Cardiac muscle cell (in vitro differentiated cells and primary cell): ENCODE results near the gene FCER2. TPM values are rescaled to one million over a fixed set of nuclear protein-coding genes. Genes with fewer than 3 reads are reported as not detected.

ENCODE experiments used
- DNase-seq, 2 donors: peaks; one replicate each; pipeline versions ENCODE4 v3.0.0 to v3.0.0-alpha.2; 2010 to 2017; ENCODE audit warnings: low read depth in 1 of 2, low spot score in 1 of 2
- H3K27ac ChIP-seq: fragments of 200-600 bp; sonication (generic); 2 replicates; pipeline ENCODE4 v1.5.1; 2016
- H3K27me3 ChIP-seq: fragments of 200-600 bp; sonication (generic); 2 replicates; pipeline ENCODE4 v1.6.0; 2016; ENCODE audit warnings: control low read depth
- H3K36me3 ChIP-seq: fragments of 200-600 bp; sonication (generic); 2 replicates; pipeline ENCODE4 v1.5.1; 2016; ENCODE audit warnings: control low read depth
- H3K4me1 ChIP-seq: fragments of 200-600 bp; sonication (generic); 2 replicates; pipeline ENCODE4 v1.8.1; 2017; ENCODE audit warnings: low read depth, mild to moderate bottlenecking, mixed run types
- H3K4me3 ChIP-seq: fragments of 200-600 bp; sonication (generic); 2 replicates; pipeline ENCODE4 v1.5.1; 2016; ENCODE audit warnings: mild to moderate bottlenecking
- H3K9me3 ChIP-seq: fragments of 200-600 bp; sonication (generic); 2 replicates; pipeline ENCODE4 v1.5.1; 2017; ENCODE audit warnings: low read depth, mild to moderate bottlenecking, control low read depth
- CTCF ChIP-seq: IDR thresholded peaks from 2 replicates; pipeline ENCODE4 v1.5.1; 2012; ENCODE audit warnings: low read depth, mild to moderate bottlenecking, low read length
- polyA plus RNA-seq: library from polyadenylated mRNA; unstranded; fragments of >200 nt; fragmentation: Nextera tagmentation; extraction: Ambion mirVana; gene quantifications from 2 replicates; pipeline ENCODE4 v1.2.1, GENCODE V29; 2016
- total RNA-seq: library from RNA; depleted of rRNA; stranded (reverse); fragments of >200 nt; gene quantifications from 2 replicates; pipeline ENCODE4 v1.2.3, GENCODE V29; 2016

The FCER2 gene
- total and polyA plus RNA-seq, 2 experiments from 2014 or later, result not detected

GRCh38 chr19:7661744-7662538 lies 40.0 kb downstream of the FCER2 start:
- no peaks in the 10 kb centered on the region for H3K36me3 ChIP-seq
- H3K27me3 ChIP-seq, result no peaks in the 10 kb centered on the region
- DNase-seq, result no peak
- no peaks in the 10 kb centered on the region for H3K4me1 ChIP-seq
- H3K27ac ChIP-seq, result no peak overlapping the region
- H3K4me3 ChIP-seq, result no peak overlapping the region
- H3K9me3 ChIP-seq, result no peaks in the 10 kb centered on the region
- TF ChIP-seq CTCF, result no peak

DNA sequence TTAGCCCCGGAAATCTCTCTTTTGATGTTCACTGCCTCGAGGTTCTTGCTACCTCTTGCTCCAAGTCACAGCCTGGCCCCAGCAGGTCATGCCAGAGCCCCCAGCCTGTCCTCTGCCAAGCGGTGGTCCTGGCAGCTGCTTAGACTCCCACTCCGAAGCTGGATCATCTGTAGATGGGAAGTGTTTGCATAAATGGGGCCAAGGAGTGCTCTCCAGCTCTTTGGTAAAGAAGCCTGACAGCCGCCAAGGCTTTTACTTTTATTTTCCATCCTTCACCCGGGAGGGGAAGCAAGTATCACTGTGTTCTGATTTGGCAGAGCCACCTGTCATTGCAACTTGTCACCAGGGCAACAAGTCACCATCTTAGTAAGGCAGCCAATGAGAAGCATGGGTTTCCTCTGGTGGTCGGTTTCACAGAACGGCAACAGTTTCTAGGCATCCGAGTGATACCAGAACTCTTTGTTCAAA lies 43.7 kb downstream of the FCER2 start:
- H3K36me3 ChIP-seq, result no peaks in the 10 kb centered on the region
- no peaks in the 10 kb centered on the region for H3K4me1 ChIP-seq
- DNase-seq, result no peak
- no peak overlapping the region for H3K27ac ChIP-seq
- no peak for TF ChIP-seq CTCF
- H3K9me3 ChIP-seq, result no peaks in the 10 kb centered on the region
- no peak overlapping the region for H3K4me3 ChIP-seq
- H3K27me3 ChIP-seq, result peaks cover 17% of the 10 kb centered on the region

GRCh38 chr19:7657131-7657751 lies 44.7 kb downstream of the FCER2 start:
- Histone ChIP-seq H3K27me3 (peaks cover 17% of the 10 kb centered on the region), H3K4me3 (no peak overlapping the region), H3K9me3 (no peaks in the 10 kb centered on the region), H3K4me1 (no peaks in the 10 kb centered on the region), H3K36me3 (no peaks in the 10 kb centered on the region), H3K27ac (no peak overlapping the region)
- peak in 1 of 2 donors; percentile 54 for DNase-seq
- no peak for TF ChIP-seq CTCF

DNA sequence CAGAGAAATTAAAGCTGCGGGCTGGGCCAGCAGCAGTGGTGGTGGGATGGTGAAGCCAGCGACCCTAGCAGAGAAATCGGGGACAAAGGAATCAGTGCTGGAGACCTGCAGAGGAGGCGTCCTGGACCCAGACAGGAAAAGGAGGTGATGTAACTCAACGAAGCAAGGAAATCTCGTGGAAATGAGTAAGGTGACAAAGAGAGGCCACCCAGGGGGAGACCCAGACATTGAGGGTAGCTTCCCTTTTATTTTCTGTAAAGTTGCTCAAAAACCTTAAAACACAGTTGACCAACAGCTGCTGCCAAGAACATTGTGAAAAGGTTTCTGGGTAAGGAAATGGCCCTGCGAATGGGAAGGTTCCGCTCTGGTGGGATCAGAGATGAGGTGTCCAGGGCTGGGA lies 46.4 kb downstream of the FCER2 start:
- H3K4me3 ChIP-seq, result no peak overlapping the region
- H3K27me3 ChIP-seq, result peaks cover 30% of the 10 kb centered on the region
- TF ChIP-seq CTCF, result no peak
- H3K27ac ChIP-seq, result no peak overlapping the region
- H3K9me3 ChIP-seq, result no peaks in the 10 kb centered on the region
- H3K4me1 ChIP-seq, result no peaks in the 10 kb centered on the region
- DNase-seq, result no peak
- no peaks in the 10 kb centered on the region for H3K36me3 ChIP-seq

DNA sequence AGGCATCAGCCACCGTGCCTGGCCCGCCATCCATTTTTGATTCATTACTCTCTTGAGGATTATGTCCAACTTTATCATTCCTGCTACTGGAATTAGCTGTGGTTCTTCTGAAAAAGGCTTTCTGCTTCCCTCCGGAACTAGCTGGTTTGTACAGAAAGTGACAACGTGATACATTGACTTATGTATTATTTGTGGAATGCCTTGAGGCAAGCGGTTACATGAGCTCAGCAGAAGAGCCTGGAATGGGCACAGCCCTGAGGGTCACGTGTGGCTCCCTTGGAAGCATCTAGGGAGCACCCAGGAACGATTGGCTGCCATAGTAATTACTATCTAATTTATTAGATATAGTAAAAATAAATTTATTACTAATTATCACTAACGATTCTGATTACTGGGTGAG lies 47.5 kb downstream of the FCER2 start:
- H3K27me3 ChIP-seq, result peaks cover 34% of the 10 kb centered on the region
- no peaks in the 10 kb centered on the region for H3K4me1 ChIP-seq
- H3K27ac ChIP-seq, result no peak overlapping the region
- no peak overlapping the region for H3K4me3 ChIP-seq
- TF ChIP-seq CTCF, result no peak
- no peaks in the 10 kb centered on the region for H3K36me3 ChIP-seq
- H3K9me3 ChIP-seq, result no peaks in the 10 kb centered on the region
- DNase-seq, result no peak
